Calu3 (cell line): Measurements from ENCODE around the gene MPZL3. TPM values are rescaled to one million over a fixed set of nuclear protein-coding genes. Genes with fewer than 3 reads are reported as not detected.

Experiments
- BruUV-seq: library from RNA; stranded (reverse); fragments of 400-500 nt; replicated peaks from 2 replicates; lab custom pipeline; 2021; lab: Mats Ljungman, UMichigan
- CTCF ChIA-PET: fragments of 300-600 bp; sonication (Branson Sonifier 250); formaldehyde crosslinking; loops from one replicate; lab custom pipeline; 2022; ENCODE audit warnings: antibody characterized with exemption; lab: Charles Lee
- DNase-seq: peaks from one replicate; pipeline ENCODE4 v3.0.0; 2022
- H3K27ac Mint-ChIP-seq: one replicate; pipeline ENCODE4 v1.8.0; 2022; ENCODE audit warnings: mixed read lengths; ENCODE audit not compliant: unreplicated experiment
- H3K27me3 Mint-ChIP-seq: one replicate; pipeline ENCODE4 v1.8.0; 2022; ENCODE audit warnings: mixed read lengths; ENCODE audit not compliant: unreplicated experiment
- H3K36me3 Mint-ChIP-seq: one replicate; pipeline ENCODE4 v1.8.0; 2022; ENCODE audit warnings: mild to moderate bottlenecking, moderate library complexity, mixed read lengths; ENCODE audit not compliant: insufficient read depth, unreplicated experiment
- H3K4me1 Mint-ChIP-seq: one replicate; pipeline ENCODE4 v1.8.0; 2022; ENCODE audit warnings: mild to moderate bottlenecking, low read depth, mixed read lengths; ENCODE audit not compliant: unreplicated experiment
- H3K4me3 Mint-ChIP-seq: one replicate; pipeline ENCODE4 v1.8.0; 2022; ENCODE audit warnings: mild to moderate bottlenecking, low read depth, moderate library complexity, mixed read lengths; ENCODE audit not compliant: unreplicated experiment
- H3K9me3 Mint-ChIP-seq: one replicate; pipeline ENCODE4 v1.8.0; 2022; ENCODE audit warnings: low read depth, mixed read lengths; ENCODE audit not compliant: unreplicated experiment
- intact Hi-C: fragments of 100-400 bp; cut with micrococcal nuclease; formaldehyde crosslinking; loops from one replicate; pipeline ENCODE4 v1.10.0; 2022; ENCODE audit not compliant: unreplicated experiment
- total RNA-seq: library from RNA; stranded (reverse); gene quantifications from 2 replicates; pipeline ENCODE4 v1.2.3, GENCODE V29; 2022
- TF ChIP-seq, protein P1 (sequence below): fragments of 200-600 bp; IDR thresholded peaks from one replicate; pipeline ENCODE4 v1.8.0; 2022; ENCODE audit warnings: antibody characterized with exemption; ENCODE audit not compliant: unreplicated experiment

MPZL3 gene
- total RNA-seq, 1 experiment from 2014 or later = 5.9 TPM

DNA sequence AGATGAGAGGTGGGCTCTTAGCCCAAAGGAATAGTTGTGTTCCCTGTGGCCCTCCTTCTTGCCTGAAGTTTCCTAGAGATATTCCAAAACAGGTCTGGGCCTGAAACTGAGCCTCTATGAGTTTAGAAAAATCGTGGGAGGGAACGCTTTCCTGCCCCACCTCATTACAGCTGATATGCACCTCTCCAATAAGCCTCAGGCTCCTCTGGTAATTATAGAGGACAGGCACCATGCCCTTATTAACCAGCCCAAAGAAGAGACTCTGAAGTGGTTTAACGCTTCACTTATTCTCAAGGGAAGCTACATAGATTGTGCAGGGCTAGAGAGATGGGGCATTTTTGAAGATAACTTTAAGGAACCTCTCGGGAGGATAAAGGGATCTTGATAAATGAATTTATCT, 15.3 kb upstream of the MPZL3 start:
- no peak for DNase-seq
- no peaks in the 10 kb centered on the region for H3K9me3 Mint-ChIP-seq
- no peaks in the 10 kb centered on the region for H3K27me3 Mint-ChIP-seq
- no TSS peak for BruUV-seq
- TF ChIP-seq, protein P1, sequence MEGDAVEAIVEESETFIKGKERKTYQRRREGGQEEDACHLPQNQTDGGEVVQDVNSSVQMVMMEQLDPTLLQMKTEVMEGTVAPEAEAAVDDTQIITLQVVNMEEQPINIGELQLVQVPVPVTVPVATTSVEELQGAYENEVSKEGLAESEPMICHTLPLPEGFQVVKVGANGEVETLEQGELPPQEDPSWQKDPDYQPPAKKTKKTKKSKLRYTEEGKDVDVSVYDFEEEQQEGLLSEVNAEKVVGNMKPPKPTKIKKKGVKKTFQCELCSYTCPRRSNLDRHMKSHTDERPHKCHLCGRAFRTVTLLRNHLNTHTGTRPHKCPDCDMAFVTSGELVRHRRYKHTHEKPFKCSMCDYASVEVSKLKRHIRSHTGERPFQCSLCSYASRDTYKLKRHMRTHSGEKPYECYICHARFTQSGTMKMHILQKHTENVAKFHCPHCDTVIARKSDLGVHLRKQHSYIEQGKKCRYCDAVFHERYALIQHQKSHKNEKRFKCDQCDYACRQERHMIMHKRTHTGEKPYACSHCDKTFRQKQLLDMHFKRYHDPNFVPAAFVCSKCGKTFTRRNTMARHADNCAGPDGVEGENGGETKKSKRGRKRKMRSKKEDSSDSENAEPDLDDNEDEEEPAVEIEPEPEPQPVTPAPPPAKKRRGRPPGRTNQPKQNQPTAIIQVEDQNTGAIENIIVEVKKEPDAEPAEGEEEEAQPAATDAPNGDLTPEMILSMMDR = no peak
- H3K27ac Mint-ChIP-seq = no peak overlapping the region
- H3K36me3 Mint-ChIP-seq = peaks cover 31% of the 10 kb centered on the region
- no peak overlapping the region for H3K4me3 Mint-ChIP-seq
- peaks cover 36% of the 10 kb centered on the region for H3K4me1 Mint-ChIP-seq
- CTCF ChIA-PET = no interaction called here
- intact Hi-C loops = no loop called here

DNA sequence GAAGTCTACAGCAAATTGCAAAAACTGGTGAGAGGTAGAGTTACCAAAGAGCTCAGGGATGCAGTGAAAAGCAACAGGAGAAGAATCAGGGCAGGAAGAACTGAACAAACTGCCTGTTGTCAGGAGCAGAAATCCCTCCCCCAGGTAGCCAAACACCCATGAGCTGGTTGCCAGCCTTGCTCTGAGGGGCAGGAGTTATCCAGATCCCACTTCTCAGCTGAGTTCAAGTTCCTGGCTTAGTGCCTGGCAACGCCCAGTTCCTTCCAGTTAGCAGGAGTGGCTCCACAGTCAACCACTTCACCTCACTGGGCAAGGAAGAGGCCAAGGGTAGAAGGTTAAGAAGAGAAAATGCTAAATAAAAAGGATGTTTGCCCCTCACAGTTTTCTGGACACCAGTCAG, 13.8 kb upstream of the MPZL3 start:
- DNase-seq = peak; percentile 39
- BruUV-seq = no TSS peak
- TF ChIP-seq, protein P1 = no peak
- Mint-ChIP-seq H3K4me1 (peaks cover 37% of the 10 kb centered on the region), H3K4me3 (peak overlapping the region; percentile 94), H3K36me3 (peaks cover 33% of the 10 kb centered on the region), H3K27me3 (no peaks in the 10 kb centered on the region), H3K27ac (peak overlapping the region; percentile 98), H3K9me3 (no peaks in the 10 kb centered on the region)
- CTCF ChIA-PET = interaction anchor here (0.6 to 1.1 kb wide), 2 partner anchors 10 to 68 kb away, joined by 3 to 4 read pairs; no protein-coding TSS in a partner anchor
- intact Hi-C loops = loop anchor here (2.0 kb wide), 1 partner anchor 25 kb away; no protein-coding TSS in a partner anchor

DNA sequence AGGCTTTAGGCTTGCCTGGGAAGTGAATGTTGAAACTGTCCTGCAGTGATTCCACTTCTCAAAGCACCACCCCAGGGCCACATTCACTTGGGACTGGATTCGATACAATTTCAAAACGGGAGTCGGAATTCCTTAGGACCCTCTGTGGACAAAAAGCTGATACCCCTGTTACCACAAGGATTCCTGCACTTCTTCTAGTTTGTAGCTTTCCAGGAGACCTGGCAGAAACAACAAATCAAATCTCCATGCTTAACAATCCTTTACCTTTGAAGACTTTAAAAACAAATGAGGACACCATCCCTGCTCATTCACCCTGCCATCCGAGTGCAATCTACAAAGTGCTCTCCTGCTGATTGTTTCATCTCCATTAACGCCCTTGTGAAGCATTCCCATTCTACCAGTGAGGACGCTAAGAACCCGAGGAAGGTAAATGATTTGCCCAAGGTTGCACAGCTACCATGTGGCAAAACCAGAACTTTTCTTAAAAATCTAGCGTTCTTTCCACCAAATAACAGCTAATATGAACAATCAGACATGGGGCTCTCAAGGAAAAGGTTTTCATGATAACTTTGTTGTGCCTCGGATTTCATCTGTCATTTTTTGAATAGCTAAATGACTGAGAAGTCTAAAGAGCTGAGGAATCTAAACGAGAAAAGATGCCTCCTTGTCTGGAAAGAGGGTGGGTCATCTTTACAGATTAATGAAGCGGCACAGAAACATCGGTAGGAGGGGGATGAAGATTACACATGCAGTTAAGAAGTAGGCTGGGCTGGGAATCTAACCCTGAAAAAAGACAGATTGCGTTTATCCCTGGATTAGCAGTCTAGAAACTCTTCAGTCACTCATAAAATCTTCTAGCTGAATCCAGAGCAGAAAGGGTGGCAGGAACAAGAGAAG, 12.7 kb upstream of the MPZL3 start:
- CTCF ChIA-PET = interaction anchor here (1.2 to 1.3 kb wide), 4 partner anchors 13 to 66 kb away, joined by 3 to 6 read pairs (median 4); partner anchors contain the start of gene MPZL3
- DNase-seq = no peak
- Mint-ChIP-seq H3K9me3 (no peaks in the 10 kb centered on the region), H3K4me1 (peaks cover 37% of the 10 kb centered on the region), H3K27me3 (no peaks in the 10 kb centered on the region), H3K36me3 (peaks cover 33% of the 10 kb centered on the region), H3K27ac (peak overlapping the region; percentile 98), H3K4me3 (peak overlapping the region; percentile 94)
- BruUV-seq = TSS peak; percentile 88
- TF ChIP-seq, protein P1 = no peak
- intact Hi-C loops = loop anchor here (2.0 kb wide), 1 partner anchor 26 kb away; no protein-coding TSS in a partner anchor

DNA sequence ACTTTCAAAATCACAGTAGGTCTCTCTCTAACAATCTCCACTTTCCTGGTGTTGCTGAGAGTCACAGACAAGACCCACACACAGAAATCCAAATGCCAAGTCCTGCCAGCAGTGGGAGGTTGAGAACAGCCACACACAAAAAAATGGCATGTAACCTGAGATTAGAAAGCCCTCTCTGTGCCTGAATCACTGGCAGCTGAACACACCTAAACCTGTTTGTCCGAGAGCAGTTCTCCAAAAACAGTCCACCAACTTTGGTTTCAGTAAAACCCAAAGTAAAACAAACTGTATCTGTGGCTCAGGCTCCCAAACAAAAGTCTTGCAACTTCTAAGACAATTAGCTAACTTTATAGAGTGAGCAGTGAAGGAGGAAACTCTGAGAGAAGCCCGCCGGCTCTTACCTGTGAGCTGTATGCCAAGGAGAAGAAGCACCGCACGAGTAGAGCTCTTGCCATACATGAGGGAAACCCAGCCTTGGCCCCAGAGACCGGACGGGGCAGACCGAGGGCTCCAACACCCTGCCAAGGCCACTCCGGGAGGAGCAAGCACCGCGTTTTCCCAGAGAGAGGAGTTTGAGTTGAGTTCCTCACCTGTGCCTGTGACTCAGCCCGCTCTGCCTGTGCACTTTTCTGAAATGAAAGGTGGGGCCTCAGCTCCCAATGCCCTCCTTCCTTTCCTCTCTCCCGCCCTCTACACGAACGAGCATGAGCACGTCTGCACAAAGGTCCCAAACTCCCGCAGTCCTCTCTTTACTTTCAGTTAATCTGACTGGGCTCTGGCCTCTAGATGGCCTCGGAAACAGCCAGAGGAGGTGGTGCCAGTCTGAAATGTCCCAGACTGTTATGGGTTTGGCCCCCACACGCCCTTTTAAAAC, 11.8 kb upstream of the MPZL3 start, which contains the start of gene MPZL2:
Gene MPZL2, minus strand, starts transcription at position 603 of the 874 bp plus-strand sequence. Its CDS starts 144 bp downstream, at position 459.
- Mint-ChIP-seq H3K9me3 (no peaks in the 10 kb centered on the region), H3K4me3 (peak within 1 kb of the TSS; percentile 94), H3K4me1 (peaks cover 37% of the 10 kb centered on the region), H3K27ac (peak within 1 kb of the TSS; percentile 98), H3K36me3 (peaks cover 38% of the 10 kb centered on the region), H3K27me3 (no peaks in the 10 kb centered on the region)
- CTCF ChIA-PET = interaction anchor here (0.8 to 1.3 kb wide), 6 partner anchors 12 to 65 kb away, joined by 3 to 6 read pairs (median 4); partner anchors contain the start of gene MPZL3
- DNase-seq = peak; percentile 79
- intact Hi-C loops = loop anchor here (2.0 kb wide), 1 partner anchor 27 kb away; no protein-coding TSS in a partner anchor
- BruUV-seq = TSS peak; percentile 64
- TF ChIP-seq, protein P1 = no peak
